ENCODE data around the gene LRP1B.

GRCh38 chr2:141029428-141030078 is 1101.3 kb downstream of the LRP1B start:
- TF ChIP-seq, protein P1, sequence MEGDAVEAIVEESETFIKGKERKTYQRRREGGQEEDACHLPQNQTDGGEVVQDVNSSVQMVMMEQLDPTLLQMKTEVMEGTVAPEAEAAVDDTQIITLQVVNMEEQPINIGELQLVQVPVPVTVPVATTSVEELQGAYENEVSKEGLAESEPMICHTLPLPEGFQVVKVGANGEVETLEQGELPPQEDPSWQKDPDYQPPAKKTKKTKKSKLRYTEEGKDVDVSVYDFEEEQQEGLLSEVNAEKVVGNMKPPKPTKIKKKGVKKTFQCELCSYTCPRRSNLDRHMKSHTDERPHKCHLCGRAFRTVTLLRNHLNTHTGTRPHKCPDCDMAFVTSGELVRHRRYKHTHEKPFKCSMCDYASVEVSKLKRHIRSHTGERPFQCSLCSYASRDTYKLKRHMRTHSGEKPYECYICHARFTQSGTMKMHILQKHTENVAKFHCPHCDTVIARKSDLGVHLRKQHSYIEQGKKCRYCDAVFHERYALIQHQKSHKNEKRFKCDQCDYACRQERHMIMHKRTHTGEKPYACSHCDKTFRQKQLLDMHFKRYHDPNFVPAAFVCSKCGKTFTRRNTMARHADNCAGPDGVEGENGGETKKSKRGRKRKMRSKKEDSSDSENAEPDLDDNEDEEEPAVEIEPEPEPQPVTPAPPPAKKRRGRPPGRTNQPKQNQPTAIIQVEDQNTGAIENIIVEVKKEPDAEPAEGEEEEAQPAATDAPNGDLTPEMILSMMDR (conservative IDR thresholded peaks at IDR 0.05; ENCODE audit: low read length), result no peak
- no peak for TF ChIP-seq EZH2phosphoT487 (IDR thresholded peaks at IDR 0.05; ENCODE audit: borderline replicate concordance)
